Adrenal gland (tissue), 5 donors: Measurements from ENCODE around the gene APOBEC2.

ENCODE experiments used
- POLR2A ChIP-seq, 2 donors: fragments of 450-650 bp; IDR thresholded peaks; one replicate each; pipeline ENCODE4 v1.6.1; 2017; ENCODE audit warnings: antibody characterized with exemption in 2 of 2, mild to moderate bottlenecking in 2 of 2, moderate library complexity in 1 of 2
- TF ChIP-seq, protein P1 (sequence below), 6 experiments: fragments of 450-650 bp in 4 of 6; fragments of 200-600 bp in 2 of 6; sonication (generic) in 1 of 6; IDR thresholded peaks; 1 replicate in 5 of 6; 2 replicates in 1 of 6; pipeline versions ENCODE4 v1.5.1 to v1.8.0; 2016 to 2021; ENCODE audit warnings: antibody characterized with exemption in 6 of 6, mild to moderate bottlenecking in 2 of 6, moderate library complexity in 1 of 6
- donor health status: DM: no; HTN: no; CAD: no.

DNA sequence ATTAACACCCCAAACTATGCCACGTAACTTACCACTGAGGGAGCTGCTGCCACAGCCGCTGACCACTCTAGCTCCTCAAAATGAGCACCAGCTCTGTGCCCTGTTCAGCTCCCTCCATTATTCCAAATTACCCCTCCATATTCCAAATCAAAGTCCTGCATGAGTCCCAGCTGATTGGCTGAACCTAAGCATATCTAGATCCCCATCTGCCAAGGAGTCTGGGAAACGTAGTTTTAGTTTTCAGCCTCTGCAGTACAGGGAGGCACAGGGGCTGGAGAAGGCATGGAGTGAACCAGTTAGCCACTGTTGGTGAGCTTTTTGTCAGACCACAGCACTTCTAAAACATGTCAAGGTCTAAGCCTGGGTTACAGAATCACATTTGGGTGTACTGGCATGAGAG is 29.9 kb upstream of the APOBEC2 start:
- TF ChIP-seq POLR2A (IDR thresholded peaks at IDR 0.05), result no peak
- TF ChIP-seq, protein P1, sequence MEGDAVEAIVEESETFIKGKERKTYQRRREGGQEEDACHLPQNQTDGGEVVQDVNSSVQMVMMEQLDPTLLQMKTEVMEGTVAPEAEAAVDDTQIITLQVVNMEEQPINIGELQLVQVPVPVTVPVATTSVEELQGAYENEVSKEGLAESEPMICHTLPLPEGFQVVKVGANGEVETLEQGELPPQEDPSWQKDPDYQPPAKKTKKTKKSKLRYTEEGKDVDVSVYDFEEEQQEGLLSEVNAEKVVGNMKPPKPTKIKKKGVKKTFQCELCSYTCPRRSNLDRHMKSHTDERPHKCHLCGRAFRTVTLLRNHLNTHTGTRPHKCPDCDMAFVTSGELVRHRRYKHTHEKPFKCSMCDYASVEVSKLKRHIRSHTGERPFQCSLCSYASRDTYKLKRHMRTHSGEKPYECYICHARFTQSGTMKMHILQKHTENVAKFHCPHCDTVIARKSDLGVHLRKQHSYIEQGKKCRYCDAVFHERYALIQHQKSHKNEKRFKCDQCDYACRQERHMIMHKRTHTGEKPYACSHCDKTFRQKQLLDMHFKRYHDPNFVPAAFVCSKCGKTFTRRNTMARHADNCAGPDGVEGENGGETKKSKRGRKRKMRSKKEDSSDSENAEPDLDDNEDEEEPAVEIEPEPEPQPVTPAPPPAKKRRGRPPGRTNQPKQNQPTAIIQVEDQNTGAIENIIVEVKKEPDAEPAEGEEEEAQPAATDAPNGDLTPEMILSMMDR (IDR thresholded peaks at IDR 0.05), result no peak
